Fibroblast of the aortic adventitia (primary cell): ENCODE results near the gene TP53I11. TPM values are rescaled to one million over a fixed set of nuclear protein-coding genes. Genes with fewer than 3 reads are reported as not detected.

Experiments used
- DNase-seq: peaks from one replicate; pipeline ENCODE4 v3.0.0-alpha.2; 2010; ENCODE audit warnings: low read depth
- H3K4me3 ChIP-seq: 2 replicates; pipeline ENCODE4 v1.5.1; 2011; ENCODE audit warnings: low read depth, mild to moderate bottlenecking, control low read depth, low read length, moderate library complexity
- total RNA-seq: library from RNA; depleted of rRNA; stranded (reverse); fragments of >200 nt; gene quantifications from 2 replicates; pipeline ENCODE4 v1.2.3, GENCODE V29; 2012; ENCODE audit warnings: low replicate concordance
- TF ChIP-seq, protein P1 (sequence below): IDR thresholded peaks from 2 replicates; pipeline ENCODE4 v1.5.1; 2011; ENCODE audit warnings: mild to moderate bottlenecking, low read length, control low read depth, inconsistent platforms; ENCODE audit not compliant: insufficient read depth

The TP53I11 gene
- total RNA-seq, 1 donor: 23.1 TPM

- no peak for DNase-seq
- TF ChIP-seq, protein P1, sequence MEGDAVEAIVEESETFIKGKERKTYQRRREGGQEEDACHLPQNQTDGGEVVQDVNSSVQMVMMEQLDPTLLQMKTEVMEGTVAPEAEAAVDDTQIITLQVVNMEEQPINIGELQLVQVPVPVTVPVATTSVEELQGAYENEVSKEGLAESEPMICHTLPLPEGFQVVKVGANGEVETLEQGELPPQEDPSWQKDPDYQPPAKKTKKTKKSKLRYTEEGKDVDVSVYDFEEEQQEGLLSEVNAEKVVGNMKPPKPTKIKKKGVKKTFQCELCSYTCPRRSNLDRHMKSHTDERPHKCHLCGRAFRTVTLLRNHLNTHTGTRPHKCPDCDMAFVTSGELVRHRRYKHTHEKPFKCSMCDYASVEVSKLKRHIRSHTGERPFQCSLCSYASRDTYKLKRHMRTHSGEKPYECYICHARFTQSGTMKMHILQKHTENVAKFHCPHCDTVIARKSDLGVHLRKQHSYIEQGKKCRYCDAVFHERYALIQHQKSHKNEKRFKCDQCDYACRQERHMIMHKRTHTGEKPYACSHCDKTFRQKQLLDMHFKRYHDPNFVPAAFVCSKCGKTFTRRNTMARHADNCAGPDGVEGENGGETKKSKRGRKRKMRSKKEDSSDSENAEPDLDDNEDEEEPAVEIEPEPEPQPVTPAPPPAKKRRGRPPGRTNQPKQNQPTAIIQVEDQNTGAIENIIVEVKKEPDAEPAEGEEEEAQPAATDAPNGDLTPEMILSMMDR: no peak
- H3K4me3 ChIP-seq: no peak overlapping the region
These were observed 28.3 kb upstream of the TP53I11 start for GRCh38 chr11:44978961-44979331.

GRCh38 chr11:44978274-44978960 lies 27.7 kb upstream of the TP53I11 start:
- DNase-seq: no peak
- TF ChIP-seq, protein P1: no peak
- H3K4me3 ChIP-seq: no peak overlapping the region

GRCh38 chr11:44977493-44977984 lies 26.9 kb upstream of the TP53I11 start:
- no peak for DNase-seq
- H3K4me3 ChIP-seq: no peak overlapping the region
- TF ChIP-seq, protein P1: no peak

DNA sequence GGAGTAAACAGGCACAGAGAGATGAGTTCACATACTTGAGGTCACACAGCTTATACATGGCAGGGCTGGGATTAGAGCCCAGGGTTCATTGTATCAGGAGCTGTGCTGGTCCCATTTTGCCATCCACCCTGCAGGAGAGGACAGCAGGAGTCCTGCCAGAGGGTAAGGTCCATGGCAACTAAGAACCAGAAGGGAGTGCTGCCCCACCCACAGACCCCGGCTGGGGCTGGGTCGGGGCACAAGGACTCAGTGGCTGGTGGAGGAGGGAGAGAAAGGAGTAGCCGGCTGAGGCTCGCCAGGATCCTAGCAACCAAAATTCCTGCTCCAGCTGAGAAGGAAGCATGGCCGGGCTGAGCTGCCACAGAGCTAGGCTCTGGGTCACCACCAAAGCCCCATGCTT lies 25.9 kb upstream of the TP53I11 start:
- TF ChIP-seq, protein P1: no peak

DNA sequence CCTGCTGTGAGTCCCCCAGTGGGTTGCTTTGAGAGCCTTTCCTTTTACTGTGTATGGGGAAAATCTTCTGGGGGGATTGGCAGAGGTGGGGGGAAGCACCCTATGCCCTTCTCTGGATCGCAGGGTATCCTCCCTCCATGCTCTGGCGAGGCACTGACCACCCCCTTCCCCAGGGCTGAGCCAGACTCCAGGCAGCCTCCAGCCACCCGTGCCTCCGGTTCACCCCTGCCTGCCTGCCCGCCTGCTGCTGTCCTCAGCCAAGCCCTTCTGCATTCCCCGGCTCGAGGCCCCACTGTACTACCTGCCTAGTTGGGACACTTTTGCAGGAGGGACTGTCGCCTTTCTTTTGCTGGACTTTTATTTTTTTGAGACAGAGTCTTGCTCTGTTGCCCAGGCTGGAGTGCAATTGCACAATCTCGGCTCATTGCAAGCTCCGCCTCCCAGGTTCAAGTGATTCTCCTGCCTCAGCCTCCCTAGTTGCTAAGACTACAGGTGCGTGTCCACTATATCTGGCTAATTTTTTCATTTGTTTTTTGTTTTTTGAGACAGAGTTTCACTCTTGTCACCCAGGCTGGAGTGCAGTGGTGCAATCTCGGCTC lies 23.8 kb upstream of the TP53I11 start:
- TF ChIP-seq, protein P1: no peak
- no peak for DNase-seq
- no peak overlapping the region for H3K4me3 ChIP-seq

More for the DNA sequence above, 25.9 kb upstream of the TP53I11 start:
- DNase-seq: no peak
- no peak overlapping the region for H3K4me3 ChIP-seq

GRCh38 chr11:44973632-44974401 lies 23.1 kb upstream of the TP53I11 start:
- no peak for DNase-seq
- TF ChIP-seq, protein P1: no peak
- H3K4me3 ChIP-seq: no peak overlapping the region
